HG03520 (cell line): ENCODE measurements around the gene MMP28.
"Not testable (repeated sequence)": the region's sequence is repeated elsewhere in the genome, so short reads cannot be mapped to it uniquely, and the experiment has no call there.

Experiments
- ATAC-seq: cut with Tn5 transposase; IDR thresholded peaks from one replicate; pipeline ENCODE4 v1.9.1; 2021; ENCODE audit warnings: mild to moderate bottlenecking, moderate library complexity; ENCODE audit not compliant: unreplicated experiment

Gene MMP28

GRCh38 chr17:35768797-35769196 is 26.6 kb downstream of the MMP28 start:
- ATAC-seq = no peak

DNA sequence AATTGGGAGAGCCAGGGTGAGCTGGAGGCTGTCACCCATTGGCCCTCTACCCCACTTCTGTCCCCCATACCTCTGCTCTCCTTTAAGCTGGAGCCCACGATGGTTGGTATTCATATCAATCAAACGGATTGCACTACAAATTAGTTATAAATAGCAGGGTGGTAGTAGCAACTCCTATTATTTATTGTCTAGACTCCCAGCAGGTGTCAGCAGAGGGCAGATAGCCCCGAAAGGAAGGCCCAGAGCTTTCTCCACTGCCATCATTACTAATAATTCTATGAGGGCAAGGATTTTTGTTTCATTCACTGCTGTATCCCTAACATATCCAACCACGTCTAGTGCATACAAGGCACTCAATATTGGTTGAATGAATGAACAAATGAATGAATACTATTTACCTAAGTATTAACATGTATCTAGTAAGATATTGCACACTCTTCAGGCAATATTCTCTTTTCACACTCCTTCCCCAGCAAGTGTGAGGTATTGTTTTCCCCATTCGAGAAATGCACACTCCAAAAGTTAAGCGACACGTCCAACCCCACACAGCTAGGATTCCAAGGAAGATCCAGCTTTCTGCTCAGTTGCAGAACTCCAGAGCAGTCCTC is 28.4 kb downstream of the MMP28 start:
- no peak for ATAC-seq

- no peak for ATAC-seq
These were observed 29.0 kb downstream of the MMP28 start for GRCh38 chr17:35766489-35766877.

DNA sequence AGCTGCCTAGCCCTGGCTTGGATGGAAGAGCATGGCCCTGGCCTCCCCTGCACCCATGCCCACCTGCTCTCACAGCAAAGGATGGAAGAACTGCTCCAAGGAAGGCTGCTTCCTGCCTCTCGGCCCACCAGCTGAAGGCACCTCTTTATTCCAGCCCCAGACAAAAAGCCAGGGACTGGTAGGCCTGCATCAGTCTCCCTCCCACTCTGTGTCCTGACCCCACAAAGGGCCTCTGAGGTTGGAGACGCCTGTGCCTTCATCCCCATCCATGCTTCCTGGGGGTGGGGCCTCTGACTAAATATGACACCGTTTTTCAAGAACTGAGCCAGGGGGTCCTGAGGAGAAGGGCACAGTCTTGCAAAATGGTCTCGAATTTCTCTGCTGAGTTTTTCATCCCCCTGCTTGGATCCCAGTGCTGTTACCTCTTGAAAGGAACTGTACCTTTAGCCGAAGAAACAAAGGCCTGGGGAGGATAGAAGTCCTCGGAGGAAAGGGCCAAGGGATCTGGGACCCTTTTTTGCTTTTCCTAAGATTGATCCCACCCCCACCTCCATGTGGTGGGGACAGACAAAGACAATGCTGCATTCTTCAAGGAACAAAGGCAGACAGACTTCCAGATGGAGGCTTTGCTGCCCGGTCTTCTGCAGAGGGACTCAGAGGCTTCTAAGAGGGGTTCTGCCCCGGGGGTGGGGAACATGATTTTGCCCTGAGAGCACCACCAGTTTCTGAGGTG is 29.5 kb downstream of the MMP28 start:
- ATAC-seq = no peak

DNA sequence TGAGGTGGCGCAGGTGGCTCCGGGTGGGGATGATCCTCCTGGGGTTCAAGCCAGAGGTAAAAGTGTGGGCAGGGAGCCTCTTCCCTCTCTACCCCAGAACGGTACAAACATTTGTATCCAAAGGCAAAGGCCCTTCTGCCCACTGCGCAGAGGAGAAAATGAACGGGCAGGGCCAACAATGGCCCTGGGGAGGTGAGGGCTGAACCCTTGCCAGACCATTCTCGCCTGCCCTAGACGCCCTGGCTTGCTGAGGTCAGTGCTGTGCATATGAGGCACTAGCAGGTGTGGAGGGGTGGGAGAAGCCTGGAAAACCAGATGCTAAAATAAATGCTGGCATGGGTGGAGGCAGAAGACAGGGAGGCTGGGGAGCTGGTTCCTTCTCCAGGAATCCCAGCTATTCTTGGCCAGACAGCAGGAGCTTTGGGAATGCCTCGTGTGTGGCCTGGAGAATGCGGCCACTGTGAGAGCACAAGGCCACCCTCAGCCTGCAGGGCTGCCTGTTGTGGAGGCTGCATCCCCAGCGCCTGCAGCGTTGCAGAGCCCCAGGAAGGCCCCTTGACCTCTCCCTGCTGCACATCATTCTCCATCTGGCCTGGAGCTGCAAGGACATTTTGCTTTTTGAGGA is 30.2 kb downstream of the MMP28 start:
- no peak for ATAC-seq

- ATAC-seq = peak; percentile 81
These were observed 31.1 kb downstream of the MMP28 start for GRCh38 chr17:35764123-35764991.

DNA sequence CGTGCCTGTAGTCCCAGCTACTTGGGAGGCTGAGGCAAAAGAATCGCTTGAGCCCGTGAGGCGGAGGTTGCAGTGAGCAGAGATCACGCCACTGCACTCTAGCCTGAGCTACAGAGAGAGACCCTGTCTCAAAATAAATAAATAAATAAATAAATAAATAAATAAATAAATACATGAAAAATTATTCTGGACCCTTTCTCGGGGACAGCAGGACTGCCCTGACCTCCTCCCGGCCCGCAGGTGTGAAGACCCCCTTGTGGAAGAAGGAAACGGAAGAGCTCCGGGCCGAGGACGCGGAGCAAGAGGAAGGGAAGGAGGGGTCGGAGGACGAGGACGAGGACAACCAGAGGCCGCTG is 31.7 kb downstream of the MMP28 start:
- ATAC-seq = no peak

GRCh38 chr17:35761601-35762000 is 33.8 kb downstream of the MMP28 start:
- no peak for ATAC-seq

DNA sequence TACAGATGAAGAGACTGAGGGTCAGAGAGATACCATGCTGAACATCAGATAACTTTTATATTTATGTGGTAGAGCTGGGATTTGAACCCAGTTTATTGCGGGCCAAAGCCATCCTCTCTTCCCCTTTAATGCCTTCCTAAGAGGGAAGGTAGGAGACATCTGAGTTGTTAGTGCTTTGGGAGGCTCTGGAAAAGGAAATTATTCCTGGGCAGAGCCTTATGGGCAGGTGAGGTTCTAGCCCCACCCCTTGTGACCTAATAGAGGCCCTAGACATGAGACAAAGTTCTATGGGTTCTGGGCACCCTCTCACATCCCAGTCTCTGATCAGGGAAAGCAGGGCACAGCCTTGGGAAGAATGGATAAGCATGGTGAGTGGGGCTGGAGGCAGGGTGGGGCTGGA is 34.9 kb downstream of the MMP28 start, which contains the start of gene C17orf50:
C17orf50 (plus strand) TSS at position 301 of the 400 bp plus-strand sequence; CDS start at position 356, 55 bp downstream.
- no peak for ATAC-seq

DNA sequence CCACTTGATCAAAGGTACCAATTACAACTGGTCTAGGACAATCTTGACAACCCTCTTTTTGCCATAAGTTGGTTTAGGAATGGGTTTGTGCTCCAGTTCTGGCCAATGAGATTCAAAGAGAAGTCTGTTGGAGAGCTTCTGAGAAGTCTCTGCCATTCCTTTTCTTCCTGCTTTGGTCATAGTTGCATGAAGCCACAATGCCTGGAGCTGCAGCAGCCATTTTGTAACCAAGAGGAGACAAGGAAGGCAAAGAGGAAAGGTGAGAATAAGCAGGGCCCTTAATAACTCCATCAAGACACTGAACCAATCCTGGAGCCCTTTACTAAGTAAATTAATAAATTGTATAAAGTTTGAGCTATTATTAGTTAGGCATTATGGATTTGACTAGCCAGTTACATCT is 38.2 kb downstream of the MMP28 start:
- no peak for ATAC-seq

DNA sequence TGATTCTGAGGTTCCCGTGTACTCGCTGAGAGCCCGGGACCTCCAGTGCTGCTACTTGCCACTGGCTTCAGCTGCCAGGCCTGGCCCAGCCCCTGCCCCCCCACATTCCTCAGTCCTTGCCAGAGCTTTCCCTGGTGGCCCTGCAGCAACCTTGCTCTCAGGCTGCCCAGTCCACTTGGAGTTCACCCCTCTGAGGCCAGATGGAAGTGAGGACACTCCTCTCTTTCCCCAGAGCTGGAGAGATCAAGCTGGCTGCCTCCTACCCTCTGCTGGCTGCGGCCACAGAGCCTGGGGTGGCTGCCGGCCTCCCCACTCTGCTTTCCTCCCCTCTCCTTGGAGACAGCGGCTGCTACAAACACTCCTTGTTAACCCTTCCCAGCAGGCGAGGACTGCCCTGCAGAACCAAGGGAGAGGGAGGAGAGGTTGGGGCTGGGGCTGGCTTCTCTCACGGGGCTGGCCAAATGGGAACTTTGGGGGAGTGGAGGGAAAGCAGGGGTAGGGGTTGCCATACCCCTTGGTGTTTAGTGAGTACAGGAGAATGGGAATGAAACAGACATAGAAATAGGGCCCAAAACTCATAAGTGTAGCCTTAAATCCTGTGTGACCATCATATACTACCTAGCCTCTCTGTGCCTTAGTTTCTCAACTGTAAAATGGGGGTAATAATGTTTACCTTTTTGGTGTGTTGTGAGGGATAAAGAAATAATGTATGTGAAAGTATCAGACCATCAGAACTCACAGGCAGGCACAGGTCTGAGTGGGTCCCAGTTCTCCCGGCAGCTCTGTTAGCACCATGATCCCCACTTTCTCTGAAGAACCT is 42.3 kb downstream of the MMP28 start, which contains the start of gene GAS2L2:
GAS2L2 (minus strand) TSS at position 295 of the 820 bp plus-strand sequence. CDS start 389 bp downstream, outside the sequence.
- no peak for ATAC-seq

DNA sequence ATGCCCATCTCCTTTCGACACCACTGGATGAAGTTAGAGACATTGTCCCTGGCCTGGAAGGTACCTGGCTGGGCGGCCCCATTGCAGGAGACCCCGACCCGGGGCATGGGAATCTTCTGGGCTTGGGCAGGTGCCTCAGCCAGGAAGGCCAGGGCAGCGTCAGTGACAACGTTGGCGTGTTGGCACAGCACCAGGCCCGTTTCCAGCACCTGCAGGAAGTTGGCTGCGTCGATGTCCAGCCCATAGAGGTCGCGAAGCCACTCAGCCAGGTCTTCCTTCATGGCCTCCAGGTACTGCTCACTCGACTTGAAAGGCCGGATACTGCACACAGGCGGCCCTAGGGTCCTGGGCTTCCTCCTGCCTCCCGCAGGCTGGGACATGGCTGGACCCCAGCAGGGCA is 43.0 kb downstream of the MMP28 start:
- no peak for ATAC-seq

- ATAC-seq = not testable (repeated sequence)
These were observed 43.9 kb downstream of the MMP28 start for GRCh38 chr17:35751541-35751940.

DNA sequence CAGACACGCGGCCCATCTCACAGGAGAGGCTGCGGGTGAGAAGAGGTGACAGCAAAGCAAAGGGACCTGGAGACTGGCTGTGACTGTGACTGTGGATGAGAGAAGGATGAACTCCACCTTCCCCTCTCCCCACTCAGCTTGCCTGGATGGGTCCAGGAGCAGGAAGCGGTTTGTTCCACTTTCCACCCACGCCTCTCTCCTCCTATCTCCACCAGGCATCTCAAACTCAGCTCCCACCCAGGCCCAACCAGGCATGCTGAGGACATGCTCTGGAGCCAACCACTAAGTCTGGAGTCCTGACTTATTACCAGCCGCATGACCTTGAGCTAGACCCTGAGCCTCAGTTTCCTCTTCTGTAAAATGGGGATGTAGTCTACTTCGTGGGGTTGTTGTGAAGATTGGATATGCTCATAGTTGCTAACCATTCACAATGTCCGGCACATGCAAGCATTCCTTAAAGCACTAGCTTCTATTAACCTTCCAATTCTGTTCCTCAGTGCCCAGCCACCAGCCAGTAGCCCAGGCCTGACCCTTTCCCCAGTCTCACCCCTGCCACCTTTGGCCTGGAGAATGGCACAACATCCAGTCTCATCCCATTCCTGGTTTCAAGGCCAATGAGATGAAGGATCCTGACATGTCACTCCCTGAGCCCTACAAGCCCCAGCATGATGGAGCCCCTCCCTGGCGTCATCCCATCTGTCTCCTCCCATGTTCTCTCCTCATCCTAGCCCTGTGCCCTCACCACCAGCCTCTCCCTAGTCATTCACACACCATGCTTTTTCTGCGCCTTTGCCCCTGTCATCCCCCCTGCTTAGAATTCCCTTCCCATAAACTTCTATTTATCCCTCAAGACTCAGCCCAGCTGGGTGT is 44.7 kb downstream of the MMP28 start:
- no peak for ATAC-seq

DNA sequence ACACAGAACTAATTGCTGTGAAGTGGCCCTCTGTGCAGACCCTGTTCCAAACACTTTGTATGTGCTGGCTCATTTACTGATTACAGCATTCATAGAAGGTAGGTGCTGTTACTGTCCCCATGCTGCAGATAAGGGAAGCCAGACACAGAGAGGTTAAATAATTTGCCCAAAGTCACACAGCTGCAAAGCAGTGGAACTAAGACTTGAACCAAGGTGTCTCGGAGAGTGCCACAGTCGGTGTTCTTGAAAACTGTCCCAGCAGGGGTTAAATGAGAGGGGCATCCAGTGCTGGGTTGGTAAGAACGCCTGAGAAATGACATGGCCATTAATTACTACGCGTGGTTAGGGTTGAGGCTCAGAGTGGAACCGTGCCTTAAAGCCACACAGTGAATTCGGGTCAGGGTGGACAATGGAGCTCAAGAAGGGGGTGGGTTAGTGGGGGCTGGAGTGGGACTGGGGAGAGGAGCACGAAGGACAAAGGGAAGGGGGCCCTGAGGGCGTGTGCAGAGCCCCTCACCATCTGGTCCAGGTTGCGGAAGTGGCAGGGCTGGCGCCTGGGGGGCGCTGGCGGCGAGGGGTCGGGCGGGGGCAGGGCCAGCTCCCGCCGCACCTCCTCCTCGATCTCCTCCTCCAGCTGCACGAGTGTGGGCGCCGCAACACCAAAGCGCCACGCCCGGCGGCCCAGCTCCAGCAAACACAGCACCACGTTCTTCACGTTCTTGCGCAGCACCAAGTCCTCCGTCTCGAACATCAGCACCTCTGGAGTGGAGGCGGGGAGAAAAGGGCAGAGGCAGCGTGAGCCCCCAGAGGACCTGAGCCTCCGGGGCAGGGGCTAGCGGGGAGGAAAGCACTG is 45.7 kb downstream of the MMP28 start:
- no peak for ATAC-seq

GRCh38 chr17:35748979-35749378 is 46.5 kb downstream of the MMP28 start:
- no peak for ATAC-seq

- no peak for ATAC-seq
These were observed 47.0 kb downstream of the MMP28 start for GRCh38 chr17:35748341-35748841.

GRCh38 chr17:35747540-35748017 is 47.9 kb downstream of the MMP28 start:
- ATAC-seq = no peak
